Fibroblast of the aortic adventitia (primary cell): ENCODE measurements around the gene RAP1GAP. TPM values are rescaled to one million over a fixed set of nuclear protein-coding genes. Genes with fewer than 3 reads are reported as not detected.
A peak's percentile ranks its signal among the peaks of the same experiment; 100 is the strongest.

Experiments used
- DNase-seq: peaks from one replicate; pipeline ENCODE4 v3.0.0-alpha.2; 2010; ENCODE audit warnings: low read depth
- H3K4me3 ChIP-seq: 2 replicates; pipeline ENCODE4 v1.5.1; 2011; ENCODE audit warnings: low read depth, mild to moderate bottlenecking, control low read depth, low read length, moderate library complexity
- CTCF ChIP-seq: IDR thresholded peaks from 2 replicates; pipeline ENCODE4 v1.5.1; 2011; ENCODE audit warnings: mild to moderate bottlenecking, low read length, control low read depth, inconsistent platforms; ENCODE audit not compliant: insufficient read depth
- total RNA-seq: library from RNA; depleted of rRNA; stranded (reverse); fragments of >200 nt; gene quantifications from 2 replicates; pipeline ENCODE4 v1.2.3, GENCODE V29; 2012; ENCODE audit warnings: low replicate concordance

The RAP1GAP gene
- total RNA-seq, 1 donor: 0.09 TPM

GRCh38 chr1:21575351-21575942, 93.7 kb downstream of the RAP1GAP start:
- no peak overlapping the region for H3K4me3 ChIP-seq
- no peak for TF ChIP-seq CTCF
- DNase-seq: no peak

- peak; percentile 33 for TF ChIP-seq CTCF
- H3K4me3 ChIP-seq: no peak overlapping the region
Observed at GRCh38 chr1:21574466-21575151, 94.5 kb downstream of the RAP1GAP start.

GRCh38 chr1:21573971-21574465, 95.1 kb downstream of the RAP1GAP start:
- TF ChIP-seq CTCF: peak; percentile 60

More at GRCh38 chr1:21574466-21575151, 94.5 kb downstream of the RAP1GAP start:
- peak; percentile 90 for DNase-seq

GRCh38 chr1:21573475-21573874, 95.7 kb downstream of the RAP1GAP start:
- TF ChIP-seq CTCF: no peak
- DNase-seq: no peak
- H3K4me3 ChIP-seq: no peak overlapping the region

More at GRCh38 chr1:21573971-21574465, 95.1 kb downstream of the RAP1GAP start:
- DNase-seq: peak; percentile 95
- H3K4me3 ChIP-seq: no peak overlapping the region

- no peak for DNase-seq
- no peak for TF ChIP-seq CTCF
- no peak overlapping the region for H3K4me3 ChIP-seq
Observed at GRCh38 chr1:21572735-21573277, 96.4 kb downstream of the RAP1GAP start.

- DNase-seq: no peak
- TF ChIP-seq CTCF: no peak
- no peak overlapping the region for H3K4me3 ChIP-seq
Observed at GRCh38 chr1:21572221-21572620, 96.9 kb downstream of the RAP1GAP start.
